Endodermal cell (in vitro differentiated cells): ENCODE results near the gene GGT1. TPM values are rescaled to one million over a fixed set of nuclear protein-coding genes. Genes with fewer than 3 reads are reported as not detected.

Experiments
- DNase-seq: peaks from one replicate; pipeline ENCODE4 v3.0.0-alpha.2; 2017
- H3K27ac ChIP-seq: 2 replicates; pipeline ENCODE4 v1.5.1; 2013; ENCODE audit warnings: mild to moderate bottlenecking, low read depth, low read length, moderate library complexity
- H3K27me3 ChIP-seq: 2 replicates; pipeline ENCODE4 v1.6.1; 2013; ENCODE audit warnings: mild to moderate bottlenecking, low read length, moderate library complexity; ENCODE audit not compliant: insufficient read depth, control insufficient read depth, poor library complexity, severe bottlenecking
- H3K36me3 ChIP-seq: 2 replicates; pipeline ENCODE4 v1.7.0; 2013; ENCODE audit warnings: mild to moderate bottlenecking, low read length, moderate library complexity; ENCODE audit not compliant: control insufficient read depth, insufficient read depth
- H3K4me1 ChIP-seq: one replicate; pipeline ENCODE4 v1.7.0; 2013; ENCODE audit warnings: low read length; ENCODE audit not compliant: control insufficient read depth, insufficient read depth
- H3K4me3 ChIP-seq: 2 replicates; pipeline ENCODE4 v1.5.1; 2013; ENCODE audit warnings: mild to moderate bottlenecking, low read length, moderate library complexity
- H3K9ac ChIP-seq: 2 replicates; pipeline ENCODE4 v1.6.1; 2013; ENCODE audit warnings: mild to moderate bottlenecking, low read length, moderate library complexity; ENCODE audit not compliant: poor library complexity, severe bottlenecking; ENCODE audit errors: extremely low read depth
- H3K9me3 ChIP-seq: 2 replicates; pipeline ENCODE4 v1.6.1; 2013; ENCODE audit warnings: mild to moderate bottlenecking, low read length, moderate library complexity; ENCODE audit not compliant: control insufficient read depth
- H3K27ac Mint-ChIP-seq: 2 replicates; pipeline ENCODE4 v1.8.0; 2020; ENCODE audit warnings: mixed read lengths
- H3K27me3 Mint-ChIP-seq: 2 replicates; pipeline ENCODE4 v1.8.0; 2021; ENCODE audit warnings: mild to moderate bottlenecking, mixed read lengths; ENCODE audit not compliant: insufficient read depth
- H3K36me3 Mint-ChIP-seq: 2 replicates; pipeline ENCODE4 v1.8.0; 2020; ENCODE audit warnings: low read depth, mixed read lengths
- H3K4me1 Mint-ChIP-seq: 2 replicates; pipeline ENCODE4 v1.8.0; 2020; ENCODE audit warnings: mixed read lengths
- H3K4me3 Mint-ChIP-seq: 2 replicates; pipeline ENCODE4 v1.8.0; 2020; ENCODE audit warnings: mild to moderate bottlenecking, moderate library complexity, mixed read lengths
- H3K9me3 Mint-ChIP-seq: 2 replicates; pipeline ENCODE4 v1.8.0; 2020; ENCODE audit warnings: mild to moderate bottlenecking, mixed read lengths
- CTCF ChIP-seq: fragments of 200-600 bp; sonication (generic); conservative IDR thresholded peaks from 2 replicates; pipeline ENCODE4 v1.5.0; 2021; ENCODE audit warnings: antibody characterized with exemption, mild to moderate bottlenecking
- WGBS, 2 experiments: methylation state at CpG; one replicate each; pipeline versions ENCODE4 v1.1.5 to v1.1.7; 2013; ENCODE audit warnings: missing lambda C conversion rate in 2 of 2, mixed read lengths in 1 of 2; ENCODE audit not compliant: insufficient coverage in 1 of 2, insufficient read length in 1 of 2; 5-methylcytosine and 5-hydroxymethylcytosine counted together
- total RNA-seq, 2 donors: library from RNA; stranded (reverse); fragmentation: NEBNext Ultra II Directional in 1 of 2; extraction: Animal tissue kit (Norgen Biotek cat#: 25700) in 1 of 2; gene quantifications; 2 replicates in 1 of 2; 3 replicates in 1 of 2; pipeline ENCODE4 v1.2.1, GENCODE V29; 2021

The GGT1 gene
- total RNA-seq, 2 donors from 2014 or later: 22.4 to 52.8 TPM

GRCh38 chr22:24564376-24565058 lies 38.5 kb upstream of the GGT1 start:
- H3K4me1 Mint-ChIP-seq: no peaks in the 10 kb centered on the region
- H3K27me3 ChIP-seq: no peaks in the 10 kb centered on the region
- DNase-seq: no peak
- no peaks in the 10 kb centered on the region for H3K9me3 ChIP-seq
- H3K36me3 Mint-ChIP-seq: peaks cover 47% of the 10 kb centered on the region
- H3K27me3 Mint-ChIP-seq: no peaks in the 10 kb centered on the region
- H3K9me3 Mint-ChIP-seq: no peaks in the 10 kb centered on the region
- no peak overlapping the region for H3K4me3 ChIP-seq
- TF ChIP-seq CTCF: no peak
- peaks cover 78% of the 10 kb centered on the region for H3K36me3 ChIP-seq
- no peak overlapping the region for H3K9ac ChIP-seq
- H3K4me1 ChIP-seq: no peaks in the 10 kb centered on the region
- 91 to 94% methylated on average over 2 of the region's 2 CpGs for WGBS, 2 experiments
- peak overlapping the region; percentile 18 for H3K27ac Mint-ChIP-seq
- no peak overlapping the region for H3K27ac ChIP-seq
- H3K4me3 Mint-ChIP-seq: no peak overlapping the region

- Histone ChIP-seq H3K27me3 (no peaks in the 10 kb centered on the region), H3K9ac (no peak overlapping the region), H3K27ac (no peak overlapping the region), H3K9me3 (no peaks in the 10 kb centered on the region), H3K36me3 (peaks cover 80% of the 10 kb centered on the region), H3K4me1 (no peaks in the 10 kb centered on the region), H3K4me3 (no peak overlapping the region)
- no peak overlapping the region for H3K4me3 Mint-ChIP-seq
- no peak for TF ChIP-seq CTCF
- H3K27me3 Mint-ChIP-seq: no peaks in the 10 kb centered on the region
- no peak for DNase-seq
- WGBS, 2 experiments: 88 to 100% methylated on average over 2 of the region's 2 CpGs
- H3K9me3 Mint-ChIP-seq: no peaks in the 10 kb centered on the region
- peaks cover 51% of the 10 kb centered on the region for H3K36me3 Mint-ChIP-seq
- H3K27ac Mint-ChIP-seq: peak overlapping the region; percentile 32
- no peaks in the 10 kb centered on the region for H3K4me1 Mint-ChIP-seq
Observed at GRCh38 chr22:24565077-24565476, 37.9 kb upstream of the GGT1 start.

- DNase-seq: no peak
- H3K4me3 ChIP-seq: no peak overlapping the region
- no peaks in the 10 kb centered on the region for H3K4me1 Mint-ChIP-seq
- no peaks in the 10 kb centered on the region for H3K4me1 ChIP-seq
- no peak overlapping the region for H3K9ac ChIP-seq
- no peak overlapping the region for H3K4me3 Mint-ChIP-seq
- H3K27ac Mint-ChIP-seq: peak overlapping the region; percentile 12
- no peak for TF ChIP-seq CTCF
- H3K9me3 Mint-ChIP-seq: no peaks in the 10 kb centered on the region
- H3K36me3 Mint-ChIP-seq: peaks cover 55% of the 10 kb centered on the region
- H3K9me3 ChIP-seq: no peaks in the 10 kb centered on the region
- peaks cover 84% of the 10 kb centered on the region for H3K36me3 ChIP-seq
- no peak overlapping the region for H3K27ac ChIP-seq
- H3K27me3 ChIP-seq: no peaks in the 10 kb centered on the region
- no peaks in the 10 kb centered on the region for H3K27me3 Mint-ChIP-seq
- 93 to 94% methylated on average over 8 of the region's 8 CpGs for WGBS, 2 experiments
Observed at GRCh38 chr22:24566899-24567511, 36.0 kb upstream of the GGT1 start.
